HepG2 (cell line): ENCODE results near the gene ZNF821. TPM values are rescaled to one million over a fixed set of nuclear protein-coding genes. Genes with fewer than 3 reads are reported as not detected.

Experiments
- CBX2 ChIP-seq, 2 experiments: fragments of 200-600 bp in 1 of 2; sonication (generic); formaldehyde crosslinking in 1 of 2; IDR thresholded peaks; 2 replicates each; pipeline versions ENCODE4 v1.7.0 to v1.8.1; 2018 to 2022; ENCODE audit warnings: low read depth in 2 of 2, low read length in 1 of 2, mild to moderate bottlenecking in 1 of 2, missing genetic modification reagents in 1 of 2
- DR1 ChIP-seq: sonication (generic); formaldehyde crosslinking; IDR thresholded peaks from 2 replicates; pipeline ENCODE4 v1.8.0; 2021; ENCODE audit warnings: mild to moderate bottlenecking, missing genetic modification reagents, inconsistent platforms
- HNRNPK ChIP-seq: fragments of 200-400 bp; formaldehyde crosslinking; IDR thresholded peaks from 2 replicates; pipeline ENCODE4 v1.6.1; 2018; ENCODE audit warnings: low read length, low read depth, moderate library complexity, mild to moderate bottlenecking; ENCODE audit not compliant: poor library complexity, severe bottlenecking
- NFRKB ChIP-seq: fragments of 450-650 bp; IDR thresholded peaks from 2 replicates; pipeline ENCODE4 v1.6.1; 2017
- RORA ChIP-seq: sonication (generic); formaldehyde crosslinking; IDR thresholded peaks from 2 replicates; pipeline ENCODE4 v1.5.0; 2020; ENCODE audit warnings: mild to moderate bottlenecking, missing genetic modification reagents, moderate library complexity
- SNRNP70 ChIP-seq: fragments of 200-400 bp; formaldehyde crosslinking; IDR thresholded peaks from 2 replicates; pipeline ENCODE4 v1.6.1; 2017; ENCODE audit warnings: mild to moderate bottlenecking, low read depth, low read length, moderate library complexity
- SP5 ChIP-seq: IDR thresholded peaks from 2 replicates; pipeline ENCODE4 v1.6.1; 2016; ENCODE audit warnings: low read depth, borderline replicate concordance
- STAT5B ChIP-seq: sonication (generic); formaldehyde crosslinking; IDR thresholded peaks from 2 replicates; pipeline ENCODE4 v1.4.0; 2020; ENCODE audit warnings: missing genetic modification reagents
- WIZ ChIP-seq: sonication (generic); formaldehyde crosslinking; IDR thresholded peaks from 2 replicates; pipeline ENCODE4 v1.5.1; 2020; ENCODE audit warnings: mild to moderate bottlenecking, missing genetic modification reagents
- ZEB1 ChIP-seq: IDR thresholded peaks from 2 replicates; pipeline ENCODE4 v1.6.1; 2012; ENCODE audit warnings: mild to moderate bottlenecking, low read depth, inconsistent platforms; ENCODE audit not compliant: insufficient replicate concordance
- ZNF143 ChIP-seq: sonication (generic); formaldehyde crosslinking; IDR thresholded peaks from 2 replicates; pipeline ENCODE4 v1.4.0; 2020; ENCODE audit warnings: missing genetic modification reagents
- ZNF20 ChIP-seq: sonication (generic); formaldehyde crosslinking; IDR thresholded peaks from 2 replicates; pipeline ENCODE4 v1.4.0; 2020; ENCODE audit warnings: mild to moderate bottlenecking, moderate library complexity, missing genetic modification reagents
- ZNF556 ChIP-seq: sonication (generic); formaldehyde crosslinking; IDR thresholded peaks from 2 replicates; pipeline ENCODE4 v1.4.0; 2020; ENCODE audit warnings: mild to moderate bottlenecking, missing genetic modification reagents, borderline replicate concordance
- polyA plus RNA-seq, 8 experiments: library from polyadenylated mRNA; depleted of rRNA in 3 of 8; stranded (reverse) in 7 of 8; unstranded in 1 of 8; fragments of >200 nt; fragmentation: Illumina TruSeq in 4 of 8; extraction: Trizol in 4 of 8; gene quantifications; 2 replicates each; pipeline versions ENCODE4 v1.2.1 to v1.2.3, GENCODE V29; 2011 to 2016; ENCODE audit warnings: low read depth in 4 of 8, missing spikeins in 1 of 8, mixed read lengths in 1 of 8; ENCODE audit not compliant: insufficient read depth in 1 of 8
- total RNA-seq, 5 experiments: library from RNA; depleted of rRNA; stranded (reverse); fragments of >200 nt; fragmentation: Illumina TruSeq; extraction: Trizol; gene quantifications; 2 replicates each; pipeline ENCODE4 v1.2.3, GENCODE V29; 2016; ENCODE audit warnings: low read depth in 1 of 5
- TF ChIP-seq, protein P1 (sequence below): sonication (generic); formaldehyde crosslinking; IDR thresholded peaks from 2 replicates; pipeline ENCODE4 v1.5.0; 2020; ENCODE audit warnings: missing genetic modification reagents
- TF ChIP-seq, protein P2 (sequence below): sonication (generic); formaldehyde crosslinking; IDR thresholded peaks from 2 replicates; pipeline ENCODE4 v1.8.0; 2022; ENCODE audit warnings: mild to moderate bottlenecking, missing genetic modification reagents
- TF ChIP-seq, protein P3 (sequence below): sonication (generic); formaldehyde crosslinking; IDR thresholded peaks from 2 replicates; pipeline ENCODE4 v1.4.0; 2020; ENCODE audit warnings: missing genetic modification reagents, mild to moderate bottlenecking, borderline replicate concordance
- TF ChIP-seq, protein P4 (sequence below): sonication (generic); formaldehyde crosslinking; IDR thresholded peaks from 2 replicates; pipeline ENCODE4 v1.4.0; 2020; ENCODE audit warnings: missing genetic modification reagents, mild to moderate bottlenecking, borderline replicate concordance
- TF ChIP-seq, protein P5 (sequence below): IDR thresholded peaks from 2 replicates; pipeline ENCODE4 v1.6.1; 2016; ENCODE audit warnings: low read depth

ZNF821 gene
- total and polyA plus RNA-seq, 2 of the 13 experiments (the other 11 are each of a cell fraction or from before 2014, with no cell fraction given), result 7.0 to 9.1 TPM

DNA sequence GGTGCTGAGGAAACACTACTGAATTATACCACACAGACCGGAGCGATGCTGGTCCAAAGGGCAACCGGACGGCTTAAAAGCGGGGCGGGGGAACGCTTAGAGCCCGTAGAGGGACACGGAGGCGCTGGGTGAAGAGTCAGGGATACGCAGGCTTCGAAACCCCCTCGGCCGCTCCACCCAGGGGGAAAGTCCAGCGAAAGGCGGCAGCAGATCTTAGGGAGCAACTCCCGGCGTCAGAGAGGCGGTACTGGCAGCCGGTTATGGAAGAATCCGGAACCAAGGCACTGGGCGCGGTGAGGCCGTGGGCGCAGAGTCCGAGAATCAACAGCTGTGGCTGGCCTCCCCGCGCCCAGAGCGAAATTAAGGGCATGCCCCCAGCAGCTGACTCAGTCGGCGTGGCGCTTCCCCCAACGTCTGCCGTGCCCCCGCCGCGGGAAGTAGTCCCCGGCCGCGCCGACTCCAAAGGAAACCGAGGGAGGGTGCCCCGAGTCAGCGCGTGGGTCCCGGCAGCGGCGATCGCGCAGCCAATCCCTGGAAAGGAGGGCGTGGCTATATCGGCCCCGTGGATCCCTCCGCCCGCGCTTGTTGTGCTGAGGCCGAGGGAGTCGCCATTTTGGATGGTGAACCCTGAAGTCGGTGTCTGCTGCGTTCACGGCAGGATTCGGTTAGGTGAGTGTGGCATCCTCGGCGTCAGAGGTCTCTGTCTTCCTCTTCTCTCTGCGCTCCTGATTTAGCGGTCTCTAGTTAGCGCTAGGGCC is 11.1 kb upstream of the ZNF821 start, which contains the start of gene IST1 (continued):
- TF ChIP-seq, protein P1, sequence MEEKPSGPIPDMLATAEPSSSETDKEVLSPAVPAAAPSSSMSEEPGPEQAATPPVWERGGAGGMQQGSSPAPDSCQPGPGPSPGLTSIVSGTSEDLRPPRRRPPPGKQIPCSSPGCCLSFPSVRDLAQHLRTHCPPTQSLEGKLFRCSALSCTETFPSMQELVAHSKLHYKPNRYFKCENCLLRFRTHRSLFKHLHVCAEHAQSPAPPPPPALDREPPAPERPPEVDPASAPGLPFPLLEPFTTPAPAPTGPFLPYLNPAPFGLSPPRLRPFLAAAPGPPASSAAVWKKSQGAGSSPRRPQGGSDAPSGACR (CRISPR knock-in tag), result peak; percentile 93; the same call in 1 of the 2 replicates
- TF ChIP-seq, protein P2, sequence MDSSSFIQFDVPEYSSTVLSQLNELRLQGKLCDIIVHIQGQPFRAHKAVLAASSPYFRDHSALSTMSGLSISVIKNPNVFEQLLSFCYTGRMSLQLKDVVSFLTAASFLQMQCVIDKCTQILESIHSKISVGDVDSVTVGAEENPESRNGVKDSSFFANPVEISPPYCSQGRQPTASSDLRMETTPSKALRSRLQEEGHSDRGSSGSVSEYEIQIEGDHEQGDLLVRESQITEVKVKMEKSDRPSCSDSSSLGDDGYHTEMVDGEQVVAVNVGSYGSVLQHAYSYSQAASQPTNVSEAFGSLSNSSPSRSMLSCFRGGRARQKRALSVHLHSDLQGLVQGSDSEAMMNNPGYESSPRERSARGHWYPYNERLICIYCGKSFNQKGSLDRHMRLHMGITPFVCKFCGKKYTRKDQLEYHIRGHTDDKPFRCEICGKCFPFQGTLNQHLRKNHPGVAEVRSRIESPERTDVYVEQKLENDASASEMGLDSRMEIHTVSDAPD (CRISPR knock-in tag), result peak; percentile 84; the same call in 1 of the 2 replicates
- no peak for TF ChIP-seq SNRNP70
- peak; percentile 94 for TF ChIP-seq HNRNPK
- peak; percentile 43 for TF ChIP-seq ZEB1
- TF ChIP-seq, protein P3, sequence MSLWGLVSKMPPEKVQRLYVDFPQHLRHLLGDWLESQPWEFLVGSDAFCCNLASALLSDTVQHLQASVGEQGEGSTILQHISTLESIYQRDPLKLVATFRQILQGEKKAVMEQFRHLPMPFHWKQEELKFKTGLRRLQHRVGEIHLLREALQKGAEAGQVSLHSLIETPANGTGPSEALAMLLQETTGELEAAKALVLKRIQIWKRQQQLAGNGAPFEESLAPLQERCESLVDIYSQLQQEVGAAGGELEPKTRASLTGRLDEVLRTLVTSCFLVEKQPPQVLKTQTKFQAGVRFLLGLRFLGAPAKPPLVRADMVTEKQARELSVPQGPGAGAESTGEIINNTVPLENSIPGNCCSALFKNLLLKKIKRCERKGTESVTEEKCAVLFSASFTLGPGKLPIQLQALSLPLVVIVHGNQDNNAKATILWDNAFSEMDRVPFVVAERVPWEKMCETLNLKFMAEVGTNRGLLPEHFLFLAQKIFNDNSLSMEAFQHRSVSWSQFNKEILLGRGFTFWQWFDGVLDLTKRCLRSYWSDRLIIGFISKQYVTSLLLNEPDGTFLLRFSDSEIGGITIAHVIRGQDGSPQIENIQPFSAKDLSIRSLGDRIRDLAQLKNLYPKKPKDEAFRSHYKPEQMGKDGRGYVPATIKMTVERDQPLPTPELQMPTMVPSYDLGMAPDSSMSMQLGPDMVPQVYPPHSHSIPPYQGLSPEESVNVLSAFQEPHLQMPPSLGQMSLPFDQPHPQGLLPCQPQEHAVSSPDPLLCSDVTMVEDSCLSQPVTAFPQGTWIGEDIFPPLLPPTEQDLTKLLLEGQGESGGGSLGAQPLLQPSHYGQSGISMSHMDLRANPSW, result peak; percentile 60; the same call in 1 of the 2 replicates
- peak; percentile 61; the same call in 1 of the 2 replicates for TF ChIP-seq ZNF143 (CRISPR knock-in tag)
- TF ChIP-seq, protein P4, sequence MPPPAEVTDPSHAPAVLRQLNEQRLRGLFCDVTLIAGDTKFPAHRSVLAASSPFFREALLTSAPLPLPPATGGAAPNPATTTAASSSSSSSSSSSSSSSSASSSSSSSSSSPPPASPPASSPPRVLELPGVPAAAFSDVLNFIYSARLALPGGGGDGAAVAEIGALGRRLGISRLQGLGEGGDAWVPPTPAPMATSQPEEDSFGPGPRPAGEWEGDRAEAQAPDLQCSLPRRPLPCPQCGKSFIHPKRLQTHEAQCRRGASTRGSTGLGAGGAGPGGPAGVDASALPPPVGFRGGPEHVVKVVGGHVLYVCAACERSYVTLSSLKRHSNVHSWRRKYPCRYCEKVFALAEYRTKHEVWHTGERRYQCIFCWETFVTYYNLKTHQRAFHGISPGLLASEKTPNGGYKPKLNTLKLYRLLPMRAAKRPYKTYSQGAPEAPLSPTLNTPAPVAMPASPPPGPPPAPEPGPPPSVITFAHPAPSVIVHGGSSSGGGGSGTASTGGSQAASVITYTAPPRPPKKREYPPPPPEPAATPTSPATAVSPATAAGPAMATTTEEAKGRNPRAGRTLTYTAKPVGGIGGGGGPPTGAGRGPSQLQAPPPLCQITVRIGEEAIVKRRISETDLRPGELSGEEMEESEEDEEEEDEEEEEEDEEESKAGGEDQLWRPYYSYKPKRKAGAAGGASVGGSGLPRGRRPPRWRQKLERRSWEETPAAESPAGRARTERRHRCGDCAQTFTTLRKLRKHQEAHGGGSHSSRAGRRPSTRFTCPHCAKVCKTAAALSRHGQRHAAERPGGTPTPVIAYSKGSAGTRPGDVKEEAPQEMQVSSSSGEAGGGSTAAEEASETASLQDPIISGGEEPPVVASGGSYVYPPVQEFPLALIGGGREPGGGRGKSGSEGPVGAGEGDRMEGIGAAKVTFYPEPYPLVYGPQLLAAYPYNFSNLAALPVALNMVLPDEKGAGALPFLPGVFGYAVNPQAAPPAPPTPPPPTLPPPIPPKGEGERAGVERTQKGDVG (CRISPR knock-in tag), result peak; percentile 73; the same call in 1 of the 2 replicates
- TF ChIP-seq ZNF556, result peak; percentile 99; the same call in 1 of the 2 replicates
- TF ChIP-seq SP5 (CRISPR knock-in tag), result peak; percentile 66
- TF ChIP-seq CBX2 (IDR thresholded peaks at IDR 0.05; ENCODE audit: low read depth, low read length), result no peak
- peak; percentile 98; the same call in 1 of the 2 replicates for TF ChIP-seq CBX2 (CRISPR knock-in tag; IDR thresholded peaks at IDR 0.05; ENCODE audit: low read depth)
- no peak; the same call in 1 of the 2 replicates for TF ChIP-seq ZNF20 (CRISPR knock-in tag)
- TF ChIP-seq, protein P5, sequence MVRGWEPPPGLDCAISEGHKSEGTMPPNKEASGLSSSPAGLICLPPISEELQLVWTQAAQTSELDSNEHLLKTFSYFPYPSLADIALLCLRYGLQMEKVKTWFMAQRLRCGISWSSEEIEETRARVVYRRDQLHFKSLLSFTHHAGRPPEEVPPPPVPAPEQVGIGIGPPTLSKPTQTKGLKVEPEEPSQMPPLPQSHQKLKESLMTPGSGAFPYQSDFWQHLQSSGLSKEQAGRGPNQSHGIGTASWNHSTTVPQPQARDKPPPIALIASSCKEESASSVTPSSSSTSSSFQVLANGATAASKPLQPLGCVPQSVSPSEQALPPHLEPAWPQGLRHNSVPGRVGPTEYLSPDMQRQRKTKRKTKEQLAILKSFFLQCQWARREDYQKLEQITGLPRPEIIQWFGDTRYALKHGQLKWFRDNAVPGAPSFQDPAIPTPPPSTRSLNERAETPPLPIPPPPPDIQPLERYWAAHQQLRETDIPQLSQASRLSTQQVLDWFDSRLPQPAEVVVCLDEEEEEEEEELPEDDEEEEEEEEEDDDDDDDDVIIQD (CRISPR knock-in tag), result peak; percentile 99
- peak; percentile 62; the same call in 1 of the 2 replicates for TF ChIP-seq WIZ (CRISPR knock-in tag)
- TF ChIP-seq STAT5B (CRISPR knock-in tag), result peak; percentile 88; the same call in 1 of the 2 replicates
- TF ChIP-seq RORA, result peak; percentile 92; the same call in 1 of the 2 replicates
- TF ChIP-seq NFRKB, result peak; percentile 98
- TF ChIP-seq DR1, result peak; percentile 86; the same call in 1 of the 2 replicates
